ENCODE data around the gene CAT. TPM values are rescaled to one million over a fixed set of nuclear protein-coding genes. Genes with fewer than 3 reads are reported as not detected.

CAT gene
- total RNA-seq, 4 donors from 2014 or later: 232 to 609 (median 451) TPM

GRCh38 chr11:34507610-34508009 lies 68.9 kb downstream of the CAT start:
- no peak for TF ChIP-seq CTCF (IDR thresholded peaks at IDR 0.05)
- TF ChIP-seq POLR2A (IDR thresholded peaks at IDR 0.05): no peak

GRCh38 chr11:34508524-34508923 lies 69.8 kb downstream of the CAT start:
- no peak overlapping the region for H3K27ac ChIP-seq
- TF ChIP-seq CTCF (IDR thresholded peaks at IDR 0.05) (no peak), POLR2A (IDR thresholded peaks at IDR 0.05) (no peak)
- no peaks in the 10 kb centered on the region for H3K36me3 ChIP-seq
- H3K9me3 ChIP-seq: no peaks in the 10 kb centered on the region
- 45 to 46% methylated on average over 2 of the region's 2 CpGs for WGBS, 2 donors
- peaks cover 0 to 4% of the 10 kb centered on the region in 2 donors for H3K4me1 ChIP-seq
- intact Hi-C loops (cut with DNase I): no loop called here
- no peak overlapping the region for H3K4me3 ChIP-seq (replicated peaks in 1 of 3)
- DNase-seq: no peak
- H3K27me3 ChIP-seq: no peaks in the 10 kb centered on the region

More at GRCh38 chr11:34507610-34508009, 68.9 kb downstream of the CAT start:
- intact Hi-C loops (cut with DNase I): no loop called here
- H3K4me1 ChIP-seq: peaks cover 2 to 6% of the 10 kb centered on the region in 2 donors
- no peak overlapping the region for H3K4me3 ChIP-seq (replicated peaks in 1 of 3)
- 50 to 51% methylated on average over 5 of the region's 5 CpGs for WGBS, 2 donors
- no peaks in the 10 kb centered on the region for H3K36me3 ChIP-seq
- DNase-seq: no peak
- no peaks in the 10 kb centered on the region for H3K9me3 ChIP-seq
- H3K27me3 ChIP-seq: no peaks in the 10 kb centered on the region
- H3K27ac ChIP-seq: no peak overlapping the region

GRCh38 chr11:34509336-34509876 lies 70.7 kb downstream of the CAT start:
- H3K27me3 ChIP-seq: no peaks in the 10 kb centered on the region
- H3K36me3 ChIP-seq: no peaks in the 10 kb centered on the region
- H3K27ac ChIP-seq: no peak overlapping the region
- intact Hi-C loops (cut with DNase I): no loop called here
- no peak overlapping the region for H3K4me3 ChIP-seq (replicated peaks in 1 of 3)
- TF ChIP-seq CTCF (IDR thresholded peaks at IDR 0.05): no peak
- no peak for TF ChIP-seq POLR2A (IDR thresholded peaks at IDR 0.05)
- H3K4me1 ChIP-seq: peaks cover 0 to 4% of the 10 kb centered on the region in 2 donors
- DNase-seq: no peak
- 38 to 40% methylated on average over 5 of the region's 5 CpGs for WGBS, 2 donors
- H3K9me3 ChIP-seq: no peaks in the 10 kb centered on the region

GRCh38 chr11:34510218-34510617 lies 71.5 kb downstream of the CAT start:
- TF ChIP-seq POLR2A (IDR thresholded peaks at IDR 0.05): no peak
- TF ChIP-seq CTCF (IDR thresholded peaks at IDR 0.05): no peak
- Histone ChIP-seq H3K4me3 (replicated peaks in 1 of 3) (no peak overlapping the region), H3K9me3 (no peaks in the 10 kb centered on the region), H3K27me3 (no peaks in the 10 kb centered on the region), H3K4me1 (peaks cover 0 to 4% of the 10 kb centered on the region in 2 donors), H3K27ac (no peak overlapping the region), H3K36me3 (no peaks in the 10 kb centered on the region)
- intact Hi-C loops (cut with DNase I): no loop called here
- no peak for DNase-seq

- Histone ChIP-seq H3K9me3 (no peaks in the 10 kb centered on the region), H3K36me3 (no peaks in the 10 kb centered on the region), H3K4me1 (peaks cover 0 to 4% of the 10 kb centered on the region in 2 donors), H3K27ac (no peak overlapping the region), H3K4me3 (replicated peaks in 1 of 3) (no peak overlapping the region), H3K27me3 (no peaks in the 10 kb centered on the region)
- no peak for DNase-seq
- intact Hi-C loops (cut with DNase I): no loop called here
- no peak for TF ChIP-seq POLR2A (IDR thresholded peaks at IDR 0.05)
- 98 to 99% methylated on average over 2 of the region's 2 CpGs for WGBS, 2 donors
Measured at GRCh38 chr11:34510673-34511072, 71.9 kb downstream of the CAT start.

All from thyroid gland (tissue), 4 donors.